Esophagus muscularis mucosa (tissue), 4 donors: ENCODE measurements around the gene TMUB1. TPM values are rescaled to one million over a fixed set of nuclear protein-coding genes. Genes with fewer than 3 reads are reported as not detected.

Experiments used
- DNase-seq: peaks from one replicate; pipeline ENCODE4 v3.0.0-alpha.2; 2017; ENCODE audit errors: extremely low spot score
- H3K27ac ChIP-seq, 4 donors: fragments of 200-600 bp; sonication (generic); replicated peaks in 1 of 4; 1 replicate in 3 of 4; 2 replicates in 1 of 4; pipeline ENCODE4 v1.5.1; 2016 to 2019; ENCODE audit warnings: mild to moderate bottlenecking in 1 of 4
- H3K27me3 ChIP-seq, 4 donors: fragments of 200-600 bp; sonication (generic); one replicate each; pipeline versions ENCODE4 v1.5.1 to v1.6.0; 2016 to 2019
- H3K36me3 ChIP-seq, 4 donors: fragments of 200-600 bp; sonication (generic); one replicate each; pipeline ENCODE4 v1.5.1; 2016 to 2019
- H3K4me1 ChIP-seq, 4 donors: fragments of 200-600 bp; sonication (generic); one replicate each; pipeline ENCODE4 v1.5.1; 2016 to 2019
- H3K4me3 ChIP-seq, 4 donors: fragments of 200-600 bp; sonication (generic); 1 replicate in 2 of 4; 2 replicates in 2 of 4; pipeline ENCODE4 v1.5.1; 2016 to 2019; ENCODE audit warnings: mild to moderate bottlenecking in 4 of 4, moderate library complexity in 1 of 4
- H3K9me3 ChIP-seq, 4 donors: fragments of 200-600 bp; sonication (generic); 1 replicate in 3 of 4; 2 replicates in 1 of 4; pipeline ENCODE4 v1.5.1; 2016 to 2019
- CTCF ChIP-seq, 3 experiments: fragments of 200-600 bp in 2 of 3; fragments of 450-650 bp in 1 of 3; sonication (generic) in 2 of 3; IDR thresholded peaks; one replicate each; pipeline ENCODE4 v1.5.1; 2017 to 2019; ENCODE audit warnings: antibody characterized with exemption in 3 of 3, mild to moderate bottlenecking in 2 of 3, moderate library complexity in 1 of 3
- EP300 ChIP-seq: sonication (generic); formaldehyde crosslinking; IDR thresholded peaks from one replicate; pipeline ENCODE4 v1.6.1; 2017; ENCODE audit warnings: antibody characterized with exemption
- POLR2A ChIP-seq: fragments of 450-650 bp; IDR thresholded peaks from one replicate; pipeline ENCODE4 v1.6.1; 2017; ENCODE audit warnings: antibody characterized with exemption, moderate library complexity, mild to moderate bottlenecking, low read depth
- POLR2AphosphoS5 ChIP-seq, 2 donors: sonication (generic); formaldehyde crosslinking; IDR thresholded peaks; one replicate each; pipeline ENCODE4 v1.6.1; 2017; ENCODE audit warnings: antibody characterized with exemption in 2 of 2
- WGBS: methylation state at CpG from one replicate; pipeline ENCODE4 v1.1.5; 2018; 5-methylcytosine and 5-hydroxymethylcytosine counted together
- intact Hi-C: fragments of 100-400 bp; cut with DNase I; formaldehyde crosslinking; loops from one replicate; pipeline ENCODE4 v1.15.1; 2023
- total RNA-seq, 4 donors: library from RNA; depleted of rRNA; stranded (reverse); fragments of >200 nt; gene quantifications; one replicate each; pipeline versions ENCODE4 v1.1.0 to v1.2.1, GENCODE V29; 2016

Gene TMUB1
- total RNA-seq, 4 donors from 2014 or later, result 39.0 to 66.6 (median 51.4) TPM

- peak; percentile 48 to 53 for TF ChIP-seq POLR2AphosphoS5 (IDR thresholded peaks at IDR 0.05)
- TF ChIP-seq POLR2A, result no peak
- Histone ChIP-seq H3K9me3 (no peaks in the 10 kb centered on the region), H3K4me1 (peaks cover 17 to 19% (median 18%) of the 10 kb centered on the region in 4 donors), H3K27me3 (no peaks in the 10 kb centered on the region), H3K27ac (peak overlapping the region; percentile 22 to 50 (median 28)), H3K36me3 (peaks cover 24 to 78% (median 63%) of the 10 kb centered on the region in 4 donors), H3K4me3 (no peak overlapping the region)
- intact Hi-C loops, result no loop called here
- no peak for DNase-seq
- WGBS, result 36% methylated on average over 12 of the region's 12 CpGs
These were observed 44.1 kb downstream of the TMUB1 start for GRCh38 chr7:151038951-151039849.

GRCh38 chr7:151035902-151036301, 47.4 kb downstream of the TMUB1 start:
- H3K36me3 ChIP-seq, result peaks cover 24 to 72% (median 42%) of the 10 kb centered on the region in 4 donors
- TF ChIP-seq EP300 (no peak), POLR2AphosphoS5 (IDR thresholded peaks at IDR 0.05) (no peak), POLR2A (no peak)
- WGBS, result 93% methylated on average over 8 of the region's 17 CpGs

GRCh38 chr7:151035026-151035717, 48.1 kb downstream of the TMUB1 start:
- no peaks in the 10 kb centered on the region for H3K9me3 ChIP-seq
- 85% methylated on average over 18 of the region's 21 CpGs for WGBS
- H3K4me3 ChIP-seq, result no peak overlapping the region
- no peaks in the 10 kb centered on the region for H3K27me3 ChIP-seq
- intact Hi-C loops, result no loop called here
- H3K4me1 ChIP-seq, result peaks cover 17 to 24% (median 18%) of the 10 kb centered on the region in 4 donors
- no peak for DNase-seq
- H3K27ac ChIP-seq, result no peak overlapping the region
- TF ChIP-seq CTCF (IDR thresholded peaks at IDR 0.05), result no peak
- TF ChIP-seq POLR2AphosphoS5 (IDR thresholded peaks at IDR 0.05), result no peak
- no peak for TF ChIP-seq EP300
- TF ChIP-seq POLR2A, result no peak
- H3K36me3 ChIP-seq, result peaks cover 24 to 69% (median 40%) of the 10 kb centered on the region in 4 donors

More at GRCh38 chr7:151035902-151036301, 47.4 kb downstream of the TMUB1 start:
- no peaks in the 10 kb centered on the region for H3K9me3 ChIP-seq
- no peaks in the 10 kb centered on the region for H3K27me3 ChIP-seq
- H3K4me1 ChIP-seq, result peaks cover 17 to 19% (median 18%) of the 10 kb centered on the region in 4 donors
- no peak overlapping the region for H3K27ac ChIP-seq
- no peak for DNase-seq
- intact Hi-C loops, result no loop called here
- no peak overlapping the region for H3K4me3 ChIP-seq

GRCh38 chr7:151034312-151035025, 48.8 kb downstream of the TMUB1 start:
- H3K27me3 ChIP-seq, result no peaks in the 10 kb centered on the region
- peaks cover 15 to 25% (median 18%) of the 10 kb centered on the region in 4 donors for H3K4me1 ChIP-seq
- no peak for DNase-seq
- intact Hi-C loops, result no loop called here
- peaks cover 24 to 69% (median 40%) of the 10 kb centered on the region in 4 donors for H3K36me3 ChIP-seq
- no peak overlapping the region for H3K27ac ChIP-seq
- 93% methylated on average over 8 of the region's 21 CpGs for WGBS
- no peak for TF ChIP-seq POLR2A
- TF ChIP-seq CTCF (IDR thresholded peaks at IDR 0.05), result no peak
- no peak for TF ChIP-seq EP300
- no peak for TF ChIP-seq POLR2AphosphoS5 (IDR thresholded peaks at IDR 0.05)
- no peaks in the 10 kb centered on the region for H3K9me3 ChIP-seq
- H3K4me3 ChIP-seq, result no peak overlapping the region

DNA sequence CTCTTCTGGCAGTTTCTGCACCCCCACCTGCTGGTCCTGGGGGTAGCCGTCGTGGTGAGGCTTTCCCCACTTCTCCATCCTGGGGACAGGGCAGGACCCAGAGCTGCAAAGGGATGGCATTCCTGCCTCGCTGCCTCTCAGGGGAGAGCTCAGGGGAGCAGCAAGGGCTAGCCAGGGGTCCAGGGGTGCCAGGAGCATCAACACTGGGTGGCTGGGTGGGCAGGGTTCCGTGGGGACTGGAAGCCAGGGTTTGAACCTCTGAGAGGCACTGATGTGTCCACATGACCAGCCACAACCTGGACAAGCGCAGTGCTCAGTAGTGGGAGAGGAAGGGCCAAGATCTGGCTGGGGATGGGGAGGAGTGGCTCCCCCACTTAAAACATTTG, 49.4 kb downstream of the TMUB1 start:
- no peak for DNase-seq
- intact Hi-C loops, result no loop called here
- H3K27ac ChIP-seq, result no peak overlapping the region
- no peak for TF ChIP-seq POLR2AphosphoS5 (IDR thresholded peaks at IDR 0.05)
- TF ChIP-seq POLR2A, result no peak
- no peak for TF ChIP-seq CTCF (IDR thresholded peaks at IDR 0.05)
- no peak for TF ChIP-seq EP300
- no peaks in the 10 kb centered on the region for H3K9me3 ChIP-seq
- H3K4me1 ChIP-seq, result peaks cover 15 to 25% (median 17%) of the 10 kb centered on the region in 4 donors
- no peaks in the 10 kb centered on the region for H3K27me3 ChIP-seq
- no peak overlapping the region for H3K4me3 ChIP-seq
- WGBS, result 95% methylated on average over 3 of the region's 5 CpGs
- H3K36me3 ChIP-seq, result peaks cover 24 to 69% (median 40%) of the 10 kb centered on the region in 4 donors
